Neural progenitor cell (in vitro differentiated cells): ENCODE results near the gene ITSN1.

ENCODE experiments used
- EZH2phosphoT487 ChIP-seq: fragments of 200-600 bp; sonication (generic); IDR thresholded peaks from 2 replicates; pipeline ENCODE4 v1.6.1; 2017; ENCODE audit warnings: antibody characterized with exemption
- TF ChIP-seq, protein P1 (sequence below): fragments of 200-600 bp; sonication (generic); IDR thresholded peaks from 2 replicates; pipeline ENCODE4 v1.5.1; 2017; ENCODE audit warnings: antibody characterized with exemption, mild to moderate bottlenecking

DNA sequence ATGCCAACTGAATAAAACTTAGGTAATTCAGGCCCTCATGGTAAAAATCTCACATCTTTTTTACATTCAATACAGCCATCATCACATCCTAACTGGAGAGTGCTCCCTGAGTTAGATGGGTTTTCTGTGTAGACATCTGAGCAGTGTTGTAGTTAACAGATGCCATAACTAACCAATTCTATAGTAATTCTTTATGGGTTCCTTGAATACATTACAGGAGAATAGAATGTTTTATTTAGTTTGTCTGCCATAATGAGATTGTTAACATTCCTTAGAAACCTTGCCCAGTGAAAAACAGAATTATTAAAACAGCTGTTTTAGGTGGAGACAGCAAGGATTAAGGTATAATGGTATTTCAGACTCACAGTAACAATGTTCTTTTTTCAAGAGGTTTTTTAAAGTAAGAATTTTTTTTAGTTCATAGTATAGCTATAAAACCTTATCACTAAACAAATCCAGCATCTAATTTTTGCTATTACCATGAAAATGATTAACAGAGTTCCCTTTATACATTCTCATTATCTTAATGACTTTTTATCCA, 178.0 kb downstream of the ITSN1 start:
- TF ChIP-seq, protein P1, sequence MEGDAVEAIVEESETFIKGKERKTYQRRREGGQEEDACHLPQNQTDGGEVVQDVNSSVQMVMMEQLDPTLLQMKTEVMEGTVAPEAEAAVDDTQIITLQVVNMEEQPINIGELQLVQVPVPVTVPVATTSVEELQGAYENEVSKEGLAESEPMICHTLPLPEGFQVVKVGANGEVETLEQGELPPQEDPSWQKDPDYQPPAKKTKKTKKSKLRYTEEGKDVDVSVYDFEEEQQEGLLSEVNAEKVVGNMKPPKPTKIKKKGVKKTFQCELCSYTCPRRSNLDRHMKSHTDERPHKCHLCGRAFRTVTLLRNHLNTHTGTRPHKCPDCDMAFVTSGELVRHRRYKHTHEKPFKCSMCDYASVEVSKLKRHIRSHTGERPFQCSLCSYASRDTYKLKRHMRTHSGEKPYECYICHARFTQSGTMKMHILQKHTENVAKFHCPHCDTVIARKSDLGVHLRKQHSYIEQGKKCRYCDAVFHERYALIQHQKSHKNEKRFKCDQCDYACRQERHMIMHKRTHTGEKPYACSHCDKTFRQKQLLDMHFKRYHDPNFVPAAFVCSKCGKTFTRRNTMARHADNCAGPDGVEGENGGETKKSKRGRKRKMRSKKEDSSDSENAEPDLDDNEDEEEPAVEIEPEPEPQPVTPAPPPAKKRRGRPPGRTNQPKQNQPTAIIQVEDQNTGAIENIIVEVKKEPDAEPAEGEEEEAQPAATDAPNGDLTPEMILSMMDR = no peak
- TF ChIP-seq EZH2phosphoT487 = no peak
